Bronchial epithelial cell (primary cell): Measurements from ENCODE around the gene ZNF414. TPM values are rescaled to one million over a fixed set of nuclear protein-coding genes. Genes with fewer than 3 reads are reported as not detected.

Experiments
- DNase-seq: peaks from one replicate; pipeline ENCODE4 v3.0.0-alpha.2; 2010; ENCODE audit warnings: low read depth
- FAIRE-seq: peaks from 2 replicates; lab custom pipeline; 2011; peaks lifted over from hg19 to GRCh38; lab: Jason Lieb, UNC
- H3K27me3 ChIP-seq: 2 replicates; pipeline ENCODE4 v1.5.1; 2011; ENCODE audit warnings: low read length; ENCODE audit not compliant: control insufficient read depth, insufficient read depth
- H3K36me3 ChIP-seq: 2 replicates; pipeline ENCODE4 v1.5.1; 2011; ENCODE audit warnings: low read length; ENCODE audit not compliant: control insufficient read depth, insufficient read depth
- H3K4me3 ChIP-seq: 2 replicates; pipeline ENCODE4 v1.5.1; 2011; ENCODE audit warnings: mild to moderate bottlenecking, low read depth, low read length, control low read depth
- CTCF ChIP-seq: IDR thresholded peaks from 2 replicates; pipeline ENCODE4 v1.5.1; 2011; ENCODE audit warnings: mild to moderate bottlenecking, moderate library complexity, low read length, control low read depth, inconsistent platforms; ENCODE audit not compliant: insufficient read depth, severe bottlenecking
- total RNA-seq: library from RNA; depleted of rRNA; stranded (reverse); fragments of >200 nt; gene quantifications from 2 replicates; pipeline ENCODE4 v1.2.1, GENCODE V29; 2014

Gene ZNF414
- total RNA-seq, 1 donor from 2014 or later, result 3.4 TPM

DNA sequence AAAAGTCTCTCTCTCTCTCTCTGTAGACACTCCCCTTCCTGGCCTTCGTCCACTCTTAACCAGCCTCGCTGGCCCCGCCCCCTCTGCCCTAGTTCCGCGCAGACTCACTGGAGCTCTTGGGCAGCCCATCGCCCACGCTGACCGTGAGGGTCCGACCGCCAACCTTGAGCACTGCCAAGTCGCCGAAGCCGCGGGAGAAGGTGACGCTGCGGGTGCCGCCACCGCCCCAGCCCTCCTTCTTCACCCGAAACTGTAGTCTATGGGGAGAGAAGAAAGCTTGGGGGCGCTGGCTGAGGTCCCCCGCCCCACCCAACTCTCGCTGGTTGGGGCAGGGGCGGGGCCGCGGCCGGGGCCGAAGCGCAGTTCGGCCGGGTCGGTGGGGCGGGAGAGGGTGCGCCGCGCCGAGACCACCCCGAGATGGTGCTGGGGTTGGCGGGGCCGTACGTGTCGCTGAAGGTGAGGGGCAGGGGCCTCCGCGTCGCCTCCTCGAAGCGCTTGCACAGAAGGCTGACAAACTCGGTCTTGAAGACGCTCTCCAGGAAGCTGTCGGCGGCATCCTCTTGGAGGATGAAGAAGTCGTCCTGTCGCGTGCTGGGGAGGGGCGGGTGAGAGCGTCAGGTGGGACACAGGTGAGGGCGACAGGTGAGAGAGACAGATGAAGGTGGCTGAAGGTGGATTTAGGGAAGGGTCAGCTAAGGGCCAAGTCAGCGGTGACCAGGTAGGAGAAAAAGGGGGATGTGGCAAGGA, 12.6 kb upstream of the ZNF414 start:
- no peaks in the 10 kb centered on the region for H3K27me3 ChIP-seq
- peak; percentile 72 for DNase-seq
- H3K36me3 ChIP-seq, result no peaks in the 10 kb centered on the region
- TF ChIP-seq CTCF, result no peak
- no peak for FAIRE-seq
- H3K4me3 ChIP-seq, result peak overlapping the region; percentile 65

GRCh38 chr19:8525401-8525684, 11.4 kb upstream of the ZNF414 start:
- no peak for TF ChIP-seq CTCF
- FAIRE-seq (no peak), DNase-seq (no peak)
- Histone ChIP-seq H3K27me3 (no peaks in the 10 kb centered on the region), H3K4me3 (peak overlapping the region; percentile 38), H3K36me3 (no peaks in the 10 kb centered on the region)

DNA sequence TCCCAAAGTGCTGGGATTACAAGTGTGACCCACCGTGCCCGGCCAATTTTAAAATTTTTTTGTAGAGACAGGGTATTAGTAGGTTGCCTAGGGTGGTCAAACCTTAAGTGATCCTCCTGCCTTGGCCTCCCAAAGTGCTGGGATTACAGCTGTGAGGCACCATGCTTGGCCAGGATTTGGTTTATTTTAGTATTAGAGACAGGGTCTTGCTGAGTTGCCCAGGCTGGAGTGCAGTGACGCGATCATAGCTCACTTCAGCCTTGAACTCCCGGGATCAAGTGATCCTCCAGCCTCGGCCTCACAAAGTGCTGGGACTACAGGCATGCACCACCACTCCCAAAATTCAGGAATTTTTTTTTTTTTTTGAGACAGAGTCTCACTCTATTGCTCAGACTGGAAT, 5.4 kb upstream of the ZNF414 start:
- Histone ChIP-seq H3K4me3 (no peak overlapping the region), H3K27me3 (no peaks in the 10 kb centered on the region), H3K36me3 (no peaks in the 10 kb centered on the region)
- FAIRE-seq (no peak), DNase-seq (no peak)
- no peak for TF ChIP-seq CTCF

GRCh38 chr19:8518536-8518935, 4.6 kb upstream of the ZNF414 start:
- no peak for DNase-seq
- TF ChIP-seq CTCF, result no peak
- Histone ChIP-seq H3K4me3 (no peak overlapping the region), H3K27me3 (no peaks in the 10 kb centered on the region), H3K36me3 (no peaks in the 10 kb centered on the region)
- no peak for FAIRE-seq

DNA sequence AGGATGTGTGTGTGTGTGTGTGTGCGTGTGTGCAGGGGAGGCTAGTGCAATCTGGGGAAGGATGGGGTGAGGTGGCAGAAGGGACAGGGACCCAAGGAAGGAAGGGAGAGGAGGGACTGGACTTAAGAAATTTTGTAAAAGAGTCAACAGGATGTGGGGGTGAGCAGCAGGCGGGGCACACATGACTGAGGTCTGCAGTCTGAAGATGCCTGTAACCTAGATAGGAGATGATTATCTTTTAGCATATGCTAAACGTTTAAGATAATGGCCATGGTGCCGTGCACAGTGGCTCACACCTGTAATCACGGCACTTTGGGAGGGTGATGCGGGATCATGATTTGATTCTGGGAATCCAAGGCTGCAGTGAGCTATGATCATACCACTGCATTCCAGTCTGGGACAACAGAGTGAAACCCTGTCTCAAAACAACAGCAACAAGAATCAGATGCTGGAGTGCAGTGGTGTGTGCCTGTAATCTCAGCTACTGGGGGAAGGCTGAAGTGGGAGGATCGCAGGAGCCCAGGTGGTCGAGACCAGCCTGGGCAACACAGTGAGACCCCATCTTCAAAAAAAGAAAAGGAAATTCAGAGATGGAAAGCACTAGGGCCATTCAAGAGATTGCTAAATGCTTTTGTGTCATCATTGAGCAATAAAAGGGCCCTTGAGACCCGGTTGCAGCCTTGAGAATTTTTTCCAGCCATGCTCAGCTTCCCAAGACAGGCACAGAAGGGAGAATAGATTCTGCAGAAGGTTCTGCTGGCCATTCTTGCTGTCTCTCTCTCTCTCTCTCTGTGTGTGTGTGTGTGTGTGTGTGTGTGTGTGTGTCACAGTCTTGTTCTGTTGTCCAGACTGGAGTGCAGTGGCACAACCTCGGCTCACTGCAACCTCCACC, 3.8 kb upstream of the ZNF414 start:
- Histone ChIP-seq H3K36me3 (no peaks in the 10 kb centered on the region), H3K4me3 (no peak overlapping the region), H3K27me3 (no peaks in the 10 kb centered on the region)
- no peak for TF ChIP-seq CTCF
- FAIRE-seq (no peak), DNase-seq (no peak)
